ENCODE results near the gene BDKRB2. TPM values are rescaled to one million over a fixed set of nuclear protein-coding genes. Genes with fewer than 3 reads are reported as not detected.

The BDKRB2 gene
- total RNA-seq, 3 donors from 2014 or later, result not detected

DNA sequence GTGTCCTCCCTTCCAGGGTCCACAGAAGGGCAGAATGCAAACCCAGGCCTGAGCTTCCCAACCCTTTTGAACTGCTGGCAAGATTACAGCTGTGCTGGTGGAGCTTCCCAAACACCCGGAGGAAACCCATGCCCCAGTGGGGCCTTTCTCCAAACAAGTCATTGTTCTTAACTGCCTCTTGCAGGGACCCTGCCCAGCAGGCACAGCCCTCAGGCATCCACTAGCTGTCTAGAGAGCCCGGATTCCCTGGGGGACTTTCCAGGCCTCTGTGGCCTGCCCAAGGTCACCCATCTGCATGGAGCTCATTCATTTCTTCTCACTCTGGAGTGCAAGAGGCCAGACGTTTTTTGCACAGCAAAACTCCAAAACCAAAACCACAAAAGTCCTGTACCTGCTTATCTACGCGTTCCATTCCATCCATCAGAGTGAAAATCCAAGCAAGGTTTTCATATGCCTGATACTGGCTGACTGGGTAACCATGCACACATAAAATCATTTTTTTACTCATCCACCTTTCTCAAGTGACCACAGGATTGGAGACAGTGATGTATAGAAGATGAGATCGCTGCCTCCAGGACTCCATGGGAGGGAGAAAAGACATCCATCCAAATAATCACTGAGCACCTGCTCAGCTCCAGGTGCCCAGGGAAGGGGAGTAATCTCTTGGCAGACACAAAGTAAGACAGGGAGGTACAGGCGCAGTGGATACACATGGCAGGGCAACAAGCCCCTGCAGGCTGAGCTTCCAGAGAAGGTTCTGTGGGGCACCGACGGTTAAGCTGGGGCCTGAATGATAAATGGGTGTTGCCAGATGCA, 17.2 kb upstream of the BDKRB2 start:
- ATAC-seq (no peak), DNase-seq (no peak)
- H3K4me1 Mint-ChIP-seq (ENCODE audit: low read depth), result no peaks in the 10 kb centered on the region
- H3K27me3 Mint-ChIP-seq (ENCODE audit: low read depth), result peaks cover 9% of the 10 kb centered on the region
- H3K36me3 Mint-ChIP-seq (ENCODE audit: insufficient read depth), result no peaks in the 10 kb centered on the region
- H3K4me3 Mint-ChIP-seq, result no peak overlapping the region
- no peaks in the 10 kb centered on the region for H3K9me3 Mint-ChIP-seq

DNA sequence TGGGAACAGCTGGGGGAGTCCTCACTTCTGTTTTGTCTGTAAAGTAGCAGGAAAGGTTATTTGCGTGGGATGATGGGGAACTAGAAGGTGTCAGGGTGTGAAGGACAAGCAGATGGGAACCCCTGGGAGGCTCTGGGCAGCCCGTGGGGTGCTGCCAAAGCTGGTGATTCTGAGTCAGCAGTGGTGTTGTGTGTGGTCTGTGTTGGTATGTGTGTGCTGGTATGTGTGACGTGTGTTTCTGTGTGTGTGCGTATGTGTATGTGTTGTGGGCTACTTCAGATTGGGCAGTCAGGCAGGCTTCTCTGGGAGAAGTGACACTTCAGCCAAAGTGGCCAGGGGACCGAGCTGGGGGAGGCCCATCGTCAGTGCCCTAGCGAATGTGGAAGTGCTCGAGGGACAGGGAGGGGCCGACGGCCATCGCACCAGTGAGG, 15.3 kb upstream of the BDKRB2 start:
- Mint-ChIP-seq H3K27me3 (ENCODE audit: low read depth) (peaks cover 11% of the 10 kb centered on the region), H3K9me3 (no peaks in the 10 kb centered on the region), H3K36me3 (ENCODE audit: insufficient read depth) (no peaks in the 10 kb centered on the region), H3K4me3 (no peak overlapping the region), H3K4me1 (ENCODE audit: low read depth) (no peaks in the 10 kb centered on the region)
- DNase-seq, result no peak
- no peak for ATAC-seq

DNA sequence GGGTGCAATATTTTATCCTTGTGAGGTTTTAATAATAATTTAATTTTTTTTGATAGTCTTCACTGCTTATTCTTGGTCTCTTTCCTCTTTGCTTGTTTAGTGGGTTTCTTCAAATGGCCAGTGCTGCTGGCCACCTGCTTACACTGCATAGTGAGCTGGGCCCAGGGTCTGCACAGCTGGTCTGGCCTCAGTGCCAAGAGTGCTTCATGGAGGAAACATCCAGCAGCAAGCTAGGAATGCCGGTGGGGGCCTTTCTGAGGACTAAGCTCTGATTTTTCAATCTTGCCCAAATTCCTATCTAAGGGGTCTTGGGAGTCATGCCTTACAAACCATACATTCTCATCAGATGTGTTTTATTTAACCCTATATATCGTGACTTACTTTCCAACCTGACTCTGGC, 13.3 kb upstream of the BDKRB2 start:
- H3K27me3 Mint-ChIP-seq (ENCODE audit: low read depth), result peaks cover 11% of the 10 kb centered on the region
- peaks cover 2% of the 10 kb centered on the region for H3K9me3 Mint-ChIP-seq
- no peaks in the 10 kb centered on the region for H3K36me3 Mint-ChIP-seq (ENCODE audit: insufficient read depth)
- DNase-seq, result no peak
- no peak overlapping the region for H3K4me3 Mint-ChIP-seq
- H3K4me1 Mint-ChIP-seq (ENCODE audit: low read depth), result peaks cover under 1% of the 10 kb centered on the region
- ATAC-seq, result no peak

DNA sequence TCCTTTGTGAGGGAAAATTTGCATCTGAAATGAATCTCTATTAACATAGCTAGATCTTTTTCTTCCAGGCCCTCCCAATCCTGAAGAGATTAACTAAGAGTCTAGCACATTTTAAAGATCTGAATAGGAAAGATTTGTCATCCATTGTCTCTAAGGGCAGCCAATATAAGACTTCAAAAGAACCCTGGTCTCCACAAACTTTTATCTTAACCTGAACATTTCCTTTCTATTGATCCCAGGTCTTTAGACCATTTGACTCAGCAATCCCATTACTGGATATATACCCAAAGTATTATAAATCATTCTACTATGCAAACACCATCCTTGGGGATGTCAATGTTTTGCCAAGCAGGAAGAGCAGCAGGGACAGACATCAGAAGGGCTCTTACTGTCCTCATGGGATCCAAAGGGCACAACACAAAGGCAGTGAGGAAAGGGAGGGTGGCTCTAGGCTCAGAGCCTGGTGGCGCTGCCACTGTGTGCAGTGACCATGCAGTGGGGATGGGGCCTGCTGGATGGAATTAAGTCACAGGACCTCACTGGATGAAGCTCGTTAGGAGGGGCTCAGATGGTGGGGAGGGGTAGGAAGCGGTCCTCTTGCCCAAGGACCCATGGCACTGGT, 12.7 kb upstream of the BDKRB2 start:
- Mint-ChIP-seq H3K4me3 (no peak overlapping the region), H3K27me3 (ENCODE audit: low read depth) (peaks cover 11% of the 10 kb centered on the region), H3K4me1 (ENCODE audit: low read depth) (peaks cover 3% of the 10 kb centered on the region), H3K36me3 (ENCODE audit: insufficient read depth) (no peaks in the 10 kb centered on the region), H3K9me3 (peaks cover 8% of the 10 kb centered on the region)
- DNase-seq (no peak), ATAC-seq (no peak)

DNA sequence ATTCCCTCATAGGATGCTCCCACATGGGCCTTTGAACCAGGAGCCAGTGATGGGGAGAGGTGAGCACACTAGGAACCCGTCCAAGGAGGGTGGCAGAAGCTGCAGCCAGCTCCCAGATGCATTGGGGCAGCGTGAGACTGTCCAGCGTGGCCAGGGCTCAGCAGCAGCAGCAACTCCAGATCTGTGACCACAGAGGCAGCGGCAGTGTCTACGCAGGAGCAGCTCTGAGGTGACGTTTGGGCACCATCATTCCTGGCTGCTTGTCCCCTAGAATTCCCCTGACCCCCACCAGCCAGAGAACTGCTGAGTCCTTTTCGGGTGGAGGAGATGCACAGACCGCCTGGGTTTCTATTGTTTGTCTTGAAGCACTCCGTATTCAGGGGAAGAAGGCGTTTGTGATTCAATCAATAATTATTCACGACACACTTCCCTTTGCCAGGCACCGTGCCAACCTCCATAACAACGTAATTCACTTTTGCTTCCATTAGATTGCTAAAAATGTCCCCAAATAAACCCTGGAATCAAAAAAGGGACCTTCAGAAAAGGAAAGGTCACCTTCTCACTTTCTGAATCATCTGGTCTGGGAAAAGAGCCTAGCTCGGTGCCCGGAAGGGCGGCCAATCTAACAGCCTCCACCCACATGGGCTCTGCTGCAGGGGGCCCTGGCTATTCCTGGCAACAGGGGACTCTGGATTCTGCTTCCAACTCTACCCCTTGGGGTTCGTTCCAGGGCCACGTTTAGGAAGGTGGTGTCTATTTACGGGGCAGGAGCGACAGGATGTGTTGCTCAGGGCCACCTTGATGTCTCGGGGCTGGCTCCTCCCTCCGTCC, 11.4 kb upstream of the BDKRB2 start:
- Mint-ChIP-seq H3K4me1 (ENCODE audit: low read depth) (peaks cover 4% of the 10 kb centered on the region), H3K9me3 (peaks cover 8% of the 10 kb centered on the region), H3K27me3 (ENCODE audit: low read depth) (peaks cover 8% of the 10 kb centered on the region), H3K4me3 (no peak overlapping the region), H3K36me3 (ENCODE audit: insufficient read depth) (no peaks in the 10 kb centered on the region)
- DNase-seq (no peak), ATAC-seq (no peak)

DNA sequence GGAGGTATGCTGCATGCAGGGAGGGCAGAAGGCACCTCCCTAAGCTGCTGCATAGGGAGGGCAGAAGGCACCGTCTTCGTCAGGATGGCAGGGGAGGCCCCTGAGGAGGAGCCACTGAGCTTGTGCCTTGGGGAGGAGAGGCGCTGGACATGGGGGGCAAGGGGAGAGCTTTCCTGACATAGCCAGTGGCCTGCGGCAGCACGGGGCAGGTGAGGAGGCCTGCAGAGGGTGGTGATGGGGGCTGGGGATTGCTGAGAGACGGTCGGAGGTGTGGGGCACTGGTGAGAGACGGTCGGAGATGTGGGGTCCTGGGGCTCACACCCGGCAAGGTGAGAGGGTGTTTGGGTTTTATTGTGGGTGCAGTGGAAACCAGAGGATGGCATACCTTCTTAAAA, 10.4 kb upstream of the BDKRB2 start:
- DNase-seq, result no peak
- Mint-ChIP-seq H3K4me1 (ENCODE audit: low read depth) (peaks cover 12% of the 10 kb centered on the region), H3K36me3 (ENCODE audit: insufficient read depth) (no peaks in the 10 kb centered on the region), H3K27me3 (ENCODE audit: low read depth) (peaks cover 7% of the 10 kb centered on the region), H3K4me3 (no peak overlapping the region), H3K9me3 (peaks cover 8% of the 10 kb centered on the region)
- ATAC-seq, result no peak

DNA sequence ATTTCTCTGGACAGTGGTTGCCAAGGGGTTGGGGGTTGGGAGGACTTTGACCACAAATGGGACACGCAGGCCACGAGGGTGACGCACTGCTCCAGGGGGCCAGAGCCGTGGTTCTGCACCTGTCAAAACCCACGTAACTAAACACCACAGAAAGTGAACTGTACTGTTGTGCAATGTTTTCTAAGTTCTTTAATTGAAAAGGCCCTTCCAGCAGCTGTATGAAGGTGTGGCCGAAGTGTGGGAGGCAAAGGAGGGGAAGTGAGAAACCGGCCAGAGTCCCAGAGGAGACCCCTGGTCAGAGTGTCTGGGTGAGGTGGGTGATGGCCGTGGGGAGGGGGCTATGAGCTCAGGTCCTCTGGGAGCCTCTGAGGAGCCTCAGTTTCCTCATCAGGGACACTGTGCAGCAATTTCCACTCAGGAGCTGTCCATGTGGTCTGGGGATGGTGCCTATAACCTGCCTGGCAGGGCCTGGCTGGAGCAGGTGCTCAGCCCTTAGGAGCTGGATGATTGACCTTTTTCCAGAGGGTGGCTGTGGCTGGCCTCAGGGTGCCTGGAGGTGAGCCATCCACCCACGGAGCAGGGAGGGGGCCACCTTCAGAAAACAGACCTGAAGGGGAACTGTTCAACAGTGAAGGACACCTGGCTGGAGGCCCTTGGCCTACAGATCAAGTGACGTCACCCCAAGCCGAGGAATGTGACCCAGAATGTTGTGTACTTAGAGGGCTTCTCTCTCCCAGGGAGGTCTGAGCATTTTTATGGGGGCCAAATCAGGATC, 9.8 kb upstream of the BDKRB2 start:
- Mint-ChIP-seq H3K36me3 (ENCODE audit: insufficient read depth) (no peaks in the 10 kb centered on the region), H3K9me3 (peaks cover 8% of the 10 kb centered on the region), H3K4me3 (no peak overlapping the region), H3K27me3 (ENCODE audit: low read depth) (peaks cover 4% of the 10 kb centered on the region), H3K4me1 (ENCODE audit: low read depth) (peaks cover 12% of the 10 kb centered on the region)
- ATAC-seq (no peak), DNase-seq (no peak)

DNA sequence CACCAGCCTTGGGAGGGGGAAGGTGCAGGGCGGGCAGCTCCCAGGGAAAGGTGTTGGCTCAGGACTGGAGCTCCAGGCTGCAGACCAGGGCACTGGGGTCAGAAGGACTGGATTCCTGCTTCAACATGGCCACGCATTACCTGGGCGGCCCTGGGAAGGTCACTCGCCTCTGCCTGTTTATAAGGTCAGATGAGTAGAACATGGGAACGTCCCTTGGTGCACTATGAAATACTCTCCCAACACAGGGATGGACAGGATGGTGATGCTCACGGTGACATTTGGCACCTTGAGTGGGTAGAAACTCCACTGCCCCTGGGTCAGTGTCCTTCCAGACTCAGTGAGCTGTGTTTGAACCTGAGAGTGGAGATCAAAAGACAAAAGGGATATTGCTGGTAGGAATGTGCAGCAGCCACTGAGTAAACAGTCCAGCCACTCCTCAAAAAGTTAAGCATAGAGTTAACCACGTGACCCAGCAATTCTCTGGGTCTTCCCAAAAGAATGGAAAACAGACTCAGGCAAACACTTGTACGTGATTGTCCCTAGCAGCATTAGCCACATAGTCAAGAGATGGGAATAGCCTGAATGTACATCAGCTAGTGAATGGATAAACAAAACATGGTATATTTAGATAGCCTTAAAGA, 9.1 kb upstream of the BDKRB2 start:
- no peak overlapping the region for H3K4me3 Mint-ChIP-seq
- ATAC-seq (no peak), DNase-seq (no peak)
- H3K9me3 Mint-ChIP-seq, result peaks cover 8% of the 10 kb centered on the region
- H3K27me3 Mint-ChIP-seq (ENCODE audit: low read depth), result peaks cover 4% of the 10 kb centered on the region
- no peaks in the 10 kb centered on the region for H3K36me3 Mint-ChIP-seq (ENCODE audit: insufficient read depth)
- H3K4me1 Mint-ChIP-seq (ENCODE audit: low read depth), result peaks cover 12% of the 10 kb centered on the region

DNA sequence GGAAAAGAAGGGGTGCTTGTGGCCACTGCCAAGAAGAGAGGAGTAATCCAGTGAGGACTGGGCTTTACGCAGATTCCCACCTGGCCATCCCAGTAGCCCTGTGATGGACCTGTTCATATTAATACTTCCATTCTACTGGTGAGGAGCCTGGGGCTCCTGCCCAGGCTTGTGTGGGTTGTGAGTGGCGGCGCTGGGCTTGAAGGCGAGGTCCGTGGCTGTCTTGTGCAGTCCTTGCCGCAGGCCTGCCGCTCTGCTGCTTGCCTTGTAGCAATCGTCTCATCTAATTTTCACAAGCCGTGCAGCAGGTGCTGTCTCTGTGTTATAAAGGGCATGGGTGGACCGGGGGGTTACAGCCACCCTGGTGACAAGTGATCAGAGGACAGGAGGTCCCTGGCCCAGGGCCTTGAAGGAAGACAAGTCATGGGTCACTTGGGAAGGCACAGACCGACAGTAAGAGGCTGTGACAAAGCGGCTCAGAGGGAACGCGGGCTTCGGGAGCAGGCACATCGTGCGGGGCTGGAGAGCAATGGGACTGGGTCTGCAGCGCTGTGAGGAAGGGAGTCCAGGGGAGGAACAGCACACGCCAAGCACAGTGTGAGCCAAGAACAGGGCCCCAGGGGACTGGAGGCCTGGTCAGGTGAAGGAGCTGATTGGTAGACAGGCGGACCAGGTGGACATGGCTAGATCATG, 7.3 kb upstream of the BDKRB2 start:
- H3K9me3 Mint-ChIP-seq, result peaks cover 8% of the 10 kb centered on the region
- H3K36me3 Mint-ChIP-seq (ENCODE audit: insufficient read depth), result no peaks in the 10 kb centered on the region
- ATAC-seq, result no peak
- peaks cover 12% of the 10 kb centered on the region for H3K4me1 Mint-ChIP-seq (ENCODE audit: low read depth)
- no peak for DNase-seq
- no peak overlapping the region for H3K4me3 Mint-ChIP-seq
- peaks cover 9% of the 10 kb centered on the region for H3K27me3 Mint-ChIP-seq (ENCODE audit: low read depth)

DNA sequence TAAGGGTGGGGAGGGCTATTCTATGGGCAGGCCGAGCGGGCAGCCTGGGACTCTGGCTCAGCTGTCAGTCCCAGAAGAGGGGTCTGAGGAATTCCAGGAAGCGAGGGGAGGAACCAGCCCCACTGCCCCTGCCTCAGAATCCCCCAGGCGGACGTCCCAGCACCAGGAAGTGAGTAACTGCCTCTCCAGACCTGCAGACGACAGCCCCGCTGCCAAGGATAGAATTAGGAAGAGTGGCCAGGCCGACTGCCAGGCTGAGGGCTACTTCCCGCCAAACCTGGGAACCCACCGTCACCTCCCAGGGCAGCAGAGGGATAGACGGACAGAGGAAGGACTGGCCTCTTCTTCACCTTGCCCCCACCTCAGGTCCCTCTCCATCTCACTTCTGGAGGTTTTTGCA, 6.7 kb upstream of the BDKRB2 start:
- Mint-ChIP-seq H3K9me3 (peaks cover 8% of the 10 kb centered on the region), H3K4me3 (no peak overlapping the region)
- ATAC-seq, result no peak

DNA sequence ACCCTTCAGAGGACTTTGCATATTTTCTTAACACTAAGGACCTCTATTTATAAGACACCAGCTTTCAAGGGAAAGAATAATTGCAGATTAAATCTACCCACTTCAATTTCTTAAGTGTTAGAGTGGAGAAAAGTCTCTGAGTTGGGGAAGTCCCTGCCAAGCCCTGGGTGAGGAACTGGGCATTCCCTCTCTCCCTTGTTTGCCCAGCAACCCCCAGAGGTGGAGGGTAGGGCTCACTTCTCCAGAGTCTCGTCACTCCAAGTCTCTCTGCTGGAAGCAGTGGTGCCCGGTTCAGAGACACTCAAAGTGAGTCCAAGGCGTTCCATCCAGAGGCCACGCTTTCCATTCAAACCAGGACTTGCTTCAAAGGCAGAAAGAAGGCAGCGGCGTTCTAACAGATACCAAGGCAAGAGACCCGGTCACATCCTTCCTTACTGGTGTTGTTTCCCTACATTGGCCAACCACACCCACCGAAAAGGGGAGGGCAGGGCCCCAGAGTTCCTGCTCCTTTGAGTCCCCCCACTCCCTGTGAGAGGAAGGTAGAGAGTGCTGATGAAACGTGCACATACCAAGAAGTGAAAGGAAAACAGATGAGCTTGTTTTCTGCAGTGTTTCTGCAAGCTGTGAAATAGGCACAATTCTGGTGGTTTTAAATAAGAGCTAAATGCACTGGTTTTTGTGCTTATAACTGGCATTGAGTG, 6.1 kb upstream of the BDKRB2 start:
- Mint-ChIP-seq H3K4me3 (peak overlapping the region; percentile 47), H3K9me3 (peaks cover 8% of the 10 kb centered on the region), H3K27me3 (ENCODE audit: low read depth) (peaks cover 15% of the 10 kb centered on the region), H3K4me1 (ENCODE audit: low read depth) (peaks cover 12% of the 10 kb centered on the region), H3K36me3 (ENCODE audit: insufficient read depth) (no peaks in the 10 kb centered on the region)
- peak in 1 of 2 donors; percentile 37 for ATAC-seq
- no peak for DNase-seq

More for the DNA sequence above, 6.7 kb upstream of the BDKRB2 start:
- peaks cover 9% of the 10 kb centered on the region for H3K27me3 Mint-ChIP-seq (ENCODE audit: low read depth)
- peaks cover 12% of the 10 kb centered on the region for H3K4me1 Mint-ChIP-seq (ENCODE audit: low read depth)
- no peak for DNase-seq
- H3K36me3 Mint-ChIP-seq (ENCODE audit: insufficient read depth), result no peaks in the 10 kb centered on the region

DNA sequence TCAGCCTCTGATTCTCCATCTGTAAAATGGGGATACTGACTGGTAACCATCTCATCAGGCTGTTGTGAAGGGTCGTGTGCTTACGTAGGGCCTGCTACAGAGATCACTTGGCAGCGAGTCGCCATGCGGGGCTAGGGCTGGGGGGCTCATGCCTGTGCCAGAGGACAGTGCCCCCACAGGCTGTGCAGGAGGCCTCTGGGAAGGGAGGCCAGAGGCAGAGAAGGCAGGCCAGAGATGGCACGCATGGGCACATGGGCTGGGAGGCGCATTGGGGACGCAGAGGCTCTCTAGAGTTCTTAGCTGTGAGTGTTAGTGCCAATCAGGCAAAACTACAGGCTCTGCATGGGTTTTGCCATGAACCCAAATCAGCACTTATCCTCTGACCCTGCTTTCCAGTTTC, 3.5 kb upstream of the BDKRB2 start:
- no peak overlapping the region for H3K4me3 Mint-ChIP-seq
- DNase-seq, result no peak
- peaks cover 8% of the 10 kb centered on the region for H3K9me3 Mint-ChIP-seq
- H3K27me3 Mint-ChIP-seq (ENCODE audit: low read depth), result peaks cover 36% of the 10 kb centered on the region
- H3K36me3 Mint-ChIP-seq (ENCODE audit: insufficient read depth), result no peaks in the 10 kb centered on the region
- no peak for ATAC-seq
- peaks cover 15% of the 10 kb centered on the region for H3K4me1 Mint-ChIP-seq (ENCODE audit: low read depth)

DNA sequence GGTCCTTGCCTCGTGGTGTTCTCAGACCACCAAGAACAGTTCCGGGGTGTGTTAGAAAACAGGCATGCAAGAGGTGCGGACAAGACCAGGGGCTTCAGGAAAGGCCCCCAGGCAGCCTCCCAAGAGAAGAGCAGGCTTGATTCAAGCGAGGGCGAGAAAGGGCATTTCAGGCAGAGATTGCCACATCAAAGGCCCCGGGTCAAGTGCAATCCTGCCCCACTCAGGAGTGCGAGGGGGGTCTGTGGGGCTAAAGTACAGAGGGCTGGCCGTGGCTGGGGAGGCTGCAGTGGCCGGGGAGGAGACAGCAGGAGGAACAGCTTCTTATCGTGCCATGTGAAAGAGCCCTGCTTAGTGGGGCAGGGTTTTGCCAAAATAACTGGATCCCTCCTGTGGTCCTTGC, 2.7 kb upstream of the BDKRB2 start:
- DNase-seq, result no peak
- Mint-ChIP-seq H3K9me3 (no peaks in the 10 kb centered on the region), H3K27me3 (ENCODE audit: low read depth) (peaks cover 36% of the 10 kb centered on the region), H3K36me3 (ENCODE audit: insufficient read depth) (no peaks in the 10 kb centered on the region), H3K4me3 (no peak overlapping the region), H3K4me1 (ENCODE audit: low read depth) (peaks cover 12% of the 10 kb centered on the region)
- ATAC-seq, result no peak

Measured in activated T-cell treated with anti-CD3 and anti-CD28 coated beads, Interleukin-2, amount 50 U/mL, for 4 hours (primary cell).